ENCODE data around the gene MUC6. TPM values are rescaled to one million over a fixed set of nuclear protein-coding genes. Genes with fewer than 3 reads are reported as not detected.

Gene MUC6
- total RNA-seq, 1 experiment from 2014 or later: 0.49 TPM

DNA sequence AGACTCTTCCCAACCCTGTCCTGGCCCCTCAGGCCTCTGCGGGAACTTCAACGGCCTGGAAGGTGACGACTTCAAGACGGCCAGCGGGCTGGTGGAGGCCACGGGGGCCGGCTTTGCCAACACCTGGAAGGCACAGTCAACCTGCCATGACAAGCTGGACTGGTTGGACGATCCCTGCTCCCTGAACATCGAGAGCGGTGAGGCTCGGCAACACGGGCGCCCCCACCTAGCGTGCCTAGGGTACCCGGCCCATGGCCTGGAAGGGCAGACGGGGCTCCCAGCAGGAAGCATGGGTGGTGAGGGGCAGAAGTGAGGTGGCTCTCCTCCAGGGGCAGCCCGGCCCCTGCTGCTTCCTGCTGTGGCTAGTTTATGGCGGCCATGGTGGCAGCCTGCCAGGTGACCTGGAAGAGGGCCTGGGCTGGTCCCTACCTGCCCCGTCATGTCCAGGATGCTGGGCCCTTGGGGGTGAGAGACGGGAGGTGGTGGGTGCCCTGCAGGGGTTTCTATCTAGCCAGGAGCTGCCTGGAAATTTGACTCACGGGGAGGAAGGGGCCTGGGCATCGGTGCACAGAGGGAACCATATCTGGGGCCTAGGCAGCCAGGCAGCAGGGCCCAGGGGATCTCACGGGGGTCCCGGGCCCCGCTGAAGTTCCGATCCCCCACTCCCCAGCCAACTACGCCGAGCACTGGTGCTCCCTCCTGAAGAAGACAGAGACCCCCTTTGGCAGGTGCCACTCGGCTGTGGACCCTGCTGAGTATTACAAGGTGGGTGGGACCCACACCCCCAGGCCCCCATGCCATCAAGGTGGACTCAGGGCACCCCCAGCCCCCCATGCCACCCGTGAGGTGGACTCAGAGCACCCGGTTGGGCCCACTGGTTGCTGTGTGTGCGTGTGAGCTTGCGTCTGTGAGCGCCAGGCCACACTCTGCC, 47.4 kb upstream of the MUC6 start:
- in situ Hi-C loops (cut with HindIII; ENCODE audit: low pct_unique_long_range_greater_than_20kb, low sequenced_read_pairs) (no loop called here), intact Hi-C loops (cut with micrococcal nuclease; ENCODE audit: unreplicated experiment) (no loop called here)
- H3K9me3 ChIP-seq (ENCODE audit: control insufficient read depth, insufficient read depth, low read depth, low read length): no peaks in the 10 kb centered on the region
- DNase-seq (ENCODE audit: low read depth, low spot score) (no peak), ATAC-seq (no peak)
- H3K4me3 ChIP-seq (ENCODE audit: low read depth in 2 of 2, low read length in 2 of 2): no peak overlapping the region
- no TSS peak for BruUV-seq (replicated peaks)
- ChIA-PET POLR2A (no interaction called here), CTCF (interaction anchor here (0.6 kb wide), 1 partner anchor 16 kb away, joined by 7 read pairs; no protein-coding TSS in a partner anchor)
- no peaks in the 10 kb centered on the region for H3K4me1 ChIP-seq (ENCODE audit: control insufficient read depth, insufficient read depth, low read length)
- H3K27me3 ChIP-seq (ENCODE audit: control insufficient read depth, insufficient read depth, low read length): no peaks in the 10 kb centered on the region; the same call in 1 of the 2 replicates
- TF ChIP-seq, protein P1, sequence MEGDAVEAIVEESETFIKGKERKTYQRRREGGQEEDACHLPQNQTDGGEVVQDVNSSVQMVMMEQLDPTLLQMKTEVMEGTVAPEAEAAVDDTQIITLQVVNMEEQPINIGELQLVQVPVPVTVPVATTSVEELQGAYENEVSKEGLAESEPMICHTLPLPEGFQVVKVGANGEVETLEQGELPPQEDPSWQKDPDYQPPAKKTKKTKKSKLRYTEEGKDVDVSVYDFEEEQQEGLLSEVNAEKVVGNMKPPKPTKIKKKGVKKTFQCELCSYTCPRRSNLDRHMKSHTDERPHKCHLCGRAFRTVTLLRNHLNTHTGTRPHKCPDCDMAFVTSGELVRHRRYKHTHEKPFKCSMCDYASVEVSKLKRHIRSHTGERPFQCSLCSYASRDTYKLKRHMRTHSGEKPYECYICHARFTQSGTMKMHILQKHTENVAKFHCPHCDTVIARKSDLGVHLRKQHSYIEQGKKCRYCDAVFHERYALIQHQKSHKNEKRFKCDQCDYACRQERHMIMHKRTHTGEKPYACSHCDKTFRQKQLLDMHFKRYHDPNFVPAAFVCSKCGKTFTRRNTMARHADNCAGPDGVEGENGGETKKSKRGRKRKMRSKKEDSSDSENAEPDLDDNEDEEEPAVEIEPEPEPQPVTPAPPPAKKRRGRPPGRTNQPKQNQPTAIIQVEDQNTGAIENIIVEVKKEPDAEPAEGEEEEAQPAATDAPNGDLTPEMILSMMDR (IDR thresholded peaks at IDR 0.05): no peak
- TF ChIP-seq POLR2AphosphoS5 (IDR thresholded peaks at IDR 0.05; ENCODE audit: low read depth, low read length) (no peak), SIN3A (IDR thresholded peaks at IDR 0.05; ENCODE audit: borderline replicate concordance, insufficient read depth, low read depth, low read length) (no peak), REST (IDR thresholded peaks at IDR 0.05; ENCODE audit: insufficient read depth in 1 of 2, low read depth in 2 of 2, low read length in 1 of 2) (no peak), TCF7L2 (IDR thresholded peaks at IDR 0.05; ENCODE audit: low read depth, low read length) (no peak)
- H3K36me3 ChIP-seq (ENCODE audit: control insufficient read depth, insufficient read depth, low read length): no peaks in the 10 kb centered on the region
- H3K27ac ChIP-seq (ENCODE audit: low read length): no peak overlapping the region

- Histone ChIP-seq H3K4me3 (ENCODE audit: low read depth in 2 of 2, low read length in 2 of 2) (no peak overlapping the region), H3K27me3 (ENCODE audit: control insufficient read depth, insufficient read depth, low read length) (no peaks in the 10 kb centered on the region; the same call in 1 of the 2 replicates), H3K36me3 (ENCODE audit: control insufficient read depth, insufficient read depth, low read length) (no peaks in the 10 kb centered on the region), H3K4me1 (ENCODE audit: control insufficient read depth, insufficient read depth, low read length) (no peaks in the 10 kb centered on the region), H3K9me3 (ENCODE audit: control insufficient read depth, insufficient read depth, low read depth, low read length) (no peaks in the 10 kb centered on the region), H3K27ac (ENCODE audit: low read length) (no peak overlapping the region)
- BruUV-seq (replicated peaks): no TSS peak
- ATAC-seq (no peak), DNase-seq (ENCODE audit: low read depth, low spot score) (no peak)
- ChIA-PET POLR2A (no interaction called here), CTCF (no interaction called here)
- TF ChIP-seq, protein P1 (IDR thresholded peaks at IDR 0.05): no peak
- TF ChIP-seq TCF7L2 (IDR thresholded peaks at IDR 0.05; ENCODE audit: low read depth, low read length): no peak
- no peak for TF ChIP-seq REST (IDR thresholded peaks at IDR 0.05; ENCODE audit: insufficient read depth in 1 of 2, low read depth in 2 of 2, low read length in 1 of 2)
- TF ChIP-seq POLR2AphosphoS5 (IDR thresholded peaks at IDR 0.05; ENCODE audit: low read depth, low read length): no peak
- no peak for TF ChIP-seq SIN3A (IDR thresholded peaks at IDR 0.05; ENCODE audit: borderline replicate concordance, insufficient read depth, low read depth, low read length)
- in situ Hi-C loops (cut with HindIII; ENCODE audit: low pct_unique_long_range_greater_than_20kb, low sequenced_read_pairs) (no loop called here), intact Hi-C loops (cut with micrococcal nuclease; ENCODE audit: unreplicated experiment) (no loop called here)
Measured at GRCh38 chr11:1082728-1083620, 46.5 kb upstream of the MUC6 start.
